HAP-1 (cell line): ENCODE results near the gene C5orf15.
"Not testable (repeated sequence)": the region's sequence is repeated elsewhere in the genome, so short reads cannot be mapped to it uniquely, and the experiment has no call there.

Experiments used
- DNase-seq, 2 experiments: peaks; one replicate each; pipeline ENCODE4 v3.0.0-alpha.2; 2016 to 2020; ENCODE audit warnings: low spot score in 2 of 2
- H3K27me3 ChIP-seq: fragments of 250-450 bp; sonication (Bioruptor Pico); 2 replicates; pipeline ENCODE4 v1.5.1; 2020; ENCODE audit warnings: low read depth, mild to moderate bottlenecking, moderate library complexity
- H3K36me3 ChIP-seq: fragments of 250-450 bp; sonication (Bioruptor Pico); replicated peaks from 2 replicates; pipeline ENCODE4 v1.5.1; 2020; ENCODE audit warnings: mild to moderate bottlenecking
- H3K4me1 ChIP-seq: fragments of 250-450 bp; sonication (Bioruptor Pico); 2 replicates; pipeline ENCODE4 v1.5.1; 2020; ENCODE audit warnings: mild to moderate bottlenecking
- H3K4me3 ChIP-seq: fragments of 250-450 bp; sonication (Bioruptor Pico); 2 replicates; pipeline ENCODE4 v1.5.1; 2020; ENCODE audit warnings: mild to moderate bottlenecking, moderate library complexity
- H3K9me3 ChIP-seq: fragments of 250-450 bp; sonication (Bioruptor Pico); 2 replicates; pipeline ENCODE4 v1.5.1; 2020; ENCODE audit warnings: mild to moderate bottlenecking, moderate library complexity
- in situ Hi-C: fragments of 300-500 bp; cut with MboI; formaldehyde crosslinking; loops from 3 replicates; pipeline ENCODE4 v1.14.3; 2020; ENCODE audit warnings: low sequenced_read_pairs, inconsistent platforms, mixed read lengths

The C5orf15 gene

GRCh38 chr5:133962801-133963476 lies 5.5 kb downstream of the C5orf15 start:
- Histone ChIP-seq H3K4me1 (peaks cover 8% of the 10 kb centered on the region), H3K36me3 (peaks cover 14% of the 10 kb centered on the region), H3K9me3 (no peaks in the 10 kb centered on the region), H3K27me3 (no peaks in the 10 kb centered on the region), H3K4me3 (no peak overlapping the region)
- in situ Hi-C loops = no loop called here
- DNase-seq = no peak

- in situ Hi-C loops = no loop called here
- peaks cover 21% of the 10 kb centered on the region for H3K36me3 ChIP-seq
- no peak overlapping the region for H3K4me3 ChIP-seq
- peaks cover 3% of the 10 kb centered on the region for H3K4me1 ChIP-seq
- no peaks in the 10 kb centered on the region for H3K9me3 ChIP-seq
- DNase-seq = peak in 1 of 2 experiments; percentile 21
- no peaks in the 10 kb centered on the region for H3K27me3 ChIP-seq
These were observed 6.3 kb downstream of the C5orf15 start for GRCh38 chr5:133962131-133962530.

GRCh38 chr5:133959643-133960042 lies 8.8 kb downstream of the C5orf15 start:
- in situ Hi-C loops = no loop called here
- H3K36me3 ChIP-seq = peaks cover 37% of the 10 kb centered on the region

GRCh38 chr5:133957591-133957990 lies 10.8 kb downstream of the C5orf15 start:
- Histone ChIP-seq H3K4me3 (no peak overlapping the region), H3K36me3 (peaks cover 37% of the 10 kb centered on the region), H3K4me1 (no peaks in the 10 kb centered on the region), H3K27me3 (no peaks in the 10 kb centered on the region), H3K9me3 (no peaks in the 10 kb centered on the region)
- no peak for DNase-seq
- in situ Hi-C loops = no loop called here

More at GRCh38 chr5:133959643-133960042, 8.8 kb downstream of the C5orf15 start:
- Histone ChIP-seq H3K9me3 (no peaks in the 10 kb centered on the region), H3K27me3 (no peaks in the 10 kb centered on the region), H3K4me1 (no peaks in the 10 kb centered on the region), H3K4me3 (no peak overlapping the region)
- no peak for DNase-seq

GRCh38 chr5:133957080-133957479 lies 11.3 kb downstream of the C5orf15 start:
- Histone ChIP-seq H3K9me3 (no peaks in the 10 kb centered on the region), H3K4me1 (no peaks in the 10 kb centered on the region), H3K36me3 (peaks cover 37% of the 10 kb centered on the region), H3K27me3 (no peaks in the 10 kb centered on the region), H3K4me3 (no peak overlapping the region)
- in situ Hi-C loops = no loop called here
- no peak for DNase-seq

- H3K4me1 ChIP-seq, in situ Hi-C loops, H3K9me3 ChIP-seq, H3K27me3 ChIP-seq, H3K4me3 ChIP-seq, DNase-seq: not testable (repeated sequence)
- peaks cover 37% of the 10 kb centered on the region for H3K36me3 ChIP-seq
These were observed 12.2 kb downstream of the C5orf15 start for GRCh38 chr5:133956196-133956595.

- Histone ChIP-seq H3K4me3 (no peak overlapping the region), H3K9me3 (no peaks in the 10 kb centered on the region), H3K36me3 (peaks cover 25% of the 10 kb centered on the region), H3K27me3 (no peaks in the 10 kb centered on the region), H3K4me1 (no peaks in the 10 kb centered on the region)
- no peak for DNase-seq
- in situ Hi-C loops = no loop called here
These were observed 14.8 kb downstream of the C5orf15 start for GRCh38 chr5:133953568-133954145.

GRCh38 chr5:133952729-133953567 lies 15.5 kb downstream of the C5orf15 start:
- Histone ChIP-seq H3K36me3 (peaks cover 23% of the 10 kb centered on the region), H3K9me3 (no peaks in the 10 kb centered on the region), H3K27me3 (no peaks in the 10 kb centered on the region), H3K4me3 (no peak overlapping the region), H3K4me1 (no peaks in the 10 kb centered on the region)
- no peak for DNase-seq
- in situ Hi-C loops = no loop called here

GRCh38 chr5:133950821-133951612 lies 17.4 kb downstream of the C5orf15 start:
- no peaks in the 10 kb centered on the region for H3K27me3 ChIP-seq
- no peaks in the 10 kb centered on the region for H3K9me3 ChIP-seq
- H3K4me1 ChIP-seq = no peaks in the 10 kb centered on the region
- DNase-seq = no peak
- in situ Hi-C loops = no loop called here
- H3K4me3 ChIP-seq = no peak overlapping the region
- peaks cover 7% of the 10 kb centered on the region; the same call in 1 of the 2 replicates for H3K36me3 ChIP-seq

- Histone ChIP-seq H3K4me1 (no peaks in the 10 kb centered on the region), H3K9me3 (no peaks in the 10 kb centered on the region), H3K27me3 (no peaks in the 10 kb centered on the region), H3K4me3 (no peak overlapping the region), H3K36me3 (no peaks in the 10 kb centered on the region)
- in situ Hi-C loops = loop anchor here (25.0 kb wide), 1 partner anchor 836 kb away; no protein-coding TSS in a partner anchor
- no peak for DNase-seq
These were observed 19.7 kb downstream of the C5orf15 start for GRCh38 chr5:133948721-133949120.

GRCh38 chr5:133947431-133947841 lies 21.0 kb downstream of the C5orf15 start:
- Histone ChIP-seq H3K4me3 (no peak overlapping the region), H3K27me3 (no peaks in the 10 kb centered on the region), H3K9me3 (no peaks in the 10 kb centered on the region), H3K4me1 (no peaks in the 10 kb centered on the region), H3K36me3 (no peaks in the 10 kb centered on the region)
- DNase-seq = no peak
- in situ Hi-C loops = loop anchor here (25.0 kb wide), 1 partner anchor 835 kb away; no protein-coding TSS in a partner anchor

- DNase-seq = no peak
- in situ Hi-C loops = loop anchor here (25.0 kb wide), 1 partner anchor 833 kb away; no protein-coding TSS in a partner anchor
These were observed 22.9 kb downstream of the C5orf15 start for GRCh38 chr5:133945568-133945967.

More at GRCh38 chr5:133945568-133945967, 22.9 kb downstream of the C5orf15 start:
- Histone ChIP-seq H3K4me1 (no peaks in the 10 kb centered on the region), H3K9me3 (no peaks in the 10 kb centered on the region), H3K36me3 (no peaks in the 10 kb centered on the region), H3K4me3 (no peak overlapping the region), H3K27me3 (no peaks in the 10 kb centered on the region)
